ENCODE measurements around the gene CST7.

Gene CST7

DNA sequence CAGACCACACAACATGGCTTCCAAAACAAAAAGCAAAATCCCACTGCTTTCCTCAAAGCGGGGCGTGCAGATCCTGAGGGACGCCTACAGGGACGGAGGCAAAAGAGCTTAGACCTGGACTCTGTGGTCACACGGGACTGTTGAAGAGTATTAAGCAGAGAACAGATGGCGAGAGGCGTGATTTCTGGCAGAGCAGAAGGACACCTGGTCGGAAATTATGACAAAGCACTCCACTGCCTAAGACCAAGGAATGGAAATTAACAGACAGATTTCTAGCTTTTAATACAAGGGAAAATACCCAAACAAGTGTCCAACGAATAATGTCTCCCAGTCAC, 15.4 kb downstream of the CST7 start:
- no peak for DNase-seq (ENCODE audit: low read depth)

GRCh38 chr20:24965065-24965919, 16.2 kb downstream of the CST7 start:
- no peak for DNase-seq (ENCODE audit: low read depth)

DNA sequence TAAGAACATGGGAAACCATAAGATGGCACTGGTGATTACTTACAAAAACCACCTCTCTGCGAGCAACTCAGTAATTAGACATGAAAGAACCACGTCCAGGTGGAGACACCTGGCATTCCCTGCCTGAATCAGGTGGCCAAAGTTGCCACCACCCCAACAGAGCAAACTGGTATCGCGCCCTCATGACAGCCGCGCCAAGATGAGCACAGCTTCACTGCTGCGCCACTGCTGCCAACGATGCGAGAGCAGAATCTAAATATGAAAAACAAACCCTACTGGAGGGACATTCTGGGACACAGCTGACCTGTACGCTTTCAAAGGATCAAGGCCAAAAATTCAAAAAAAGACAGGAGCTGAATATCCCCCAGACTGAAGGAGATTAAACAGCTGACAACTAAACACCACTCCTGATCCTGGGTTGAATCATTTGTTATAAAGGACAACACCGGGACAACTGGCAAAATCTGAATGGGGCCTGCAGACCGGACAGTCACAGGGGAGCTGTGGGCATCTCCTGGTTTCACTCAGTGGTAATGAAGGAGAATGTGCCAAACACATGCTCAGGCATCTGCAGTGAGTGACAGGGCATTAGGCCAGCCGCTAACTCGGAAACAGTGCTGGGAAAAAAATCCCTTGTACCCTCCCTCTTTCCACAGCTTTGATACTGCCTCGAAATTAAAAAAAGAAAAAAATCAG, 17.4 kb downstream of the CST7 start:
- no peak for DNase-seq (ENCODE audit: low read depth)

GRCh38 chr20:24968278-24968800, 19.3 kb downstream of the CST7 start:
- no peak for DNase-seq (ENCODE audit: low read depth)

DNA sequence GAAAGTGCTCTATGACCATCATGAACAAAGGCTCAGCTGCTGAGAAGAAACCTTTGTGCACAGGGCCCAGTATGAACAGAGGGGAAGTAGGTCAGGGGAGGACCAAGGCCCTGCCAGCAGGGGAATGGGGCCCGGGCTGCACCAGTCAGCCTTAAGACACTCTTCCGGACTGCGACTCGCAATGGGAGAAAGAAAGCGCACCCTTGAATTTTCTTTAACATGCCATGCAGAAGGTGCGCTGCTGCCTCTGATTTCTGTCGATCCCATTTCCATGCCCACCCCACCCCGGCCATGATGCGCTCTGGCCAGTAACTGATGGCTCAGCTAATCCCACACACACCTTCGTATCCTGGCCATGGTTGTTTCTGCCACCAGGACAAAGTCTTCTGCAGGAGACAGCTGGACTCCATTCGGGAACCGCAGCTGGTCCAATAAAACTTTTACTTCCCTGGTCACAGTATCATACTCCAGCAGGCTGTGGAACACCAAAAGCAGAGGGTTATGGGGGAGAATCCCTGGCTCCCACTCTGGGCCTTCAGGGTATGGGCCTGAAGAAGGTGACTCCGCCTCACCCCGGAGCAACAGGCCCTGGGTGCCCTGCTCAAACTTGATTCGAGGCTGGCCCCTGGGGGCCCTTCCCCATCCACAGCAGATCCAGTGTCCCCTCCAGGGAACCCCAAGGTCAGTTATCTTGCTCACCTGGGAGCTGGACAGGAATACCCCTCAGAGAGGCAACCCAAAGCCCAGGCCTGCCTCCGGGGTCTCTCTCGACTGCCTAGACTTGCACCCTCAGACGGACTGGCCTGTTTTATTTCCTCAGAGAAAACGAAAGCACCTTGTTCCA, 20.3 kb downstream of the CST7 start:
- DNase-seq (ENCODE audit: low read depth), result no peak

DNA sequence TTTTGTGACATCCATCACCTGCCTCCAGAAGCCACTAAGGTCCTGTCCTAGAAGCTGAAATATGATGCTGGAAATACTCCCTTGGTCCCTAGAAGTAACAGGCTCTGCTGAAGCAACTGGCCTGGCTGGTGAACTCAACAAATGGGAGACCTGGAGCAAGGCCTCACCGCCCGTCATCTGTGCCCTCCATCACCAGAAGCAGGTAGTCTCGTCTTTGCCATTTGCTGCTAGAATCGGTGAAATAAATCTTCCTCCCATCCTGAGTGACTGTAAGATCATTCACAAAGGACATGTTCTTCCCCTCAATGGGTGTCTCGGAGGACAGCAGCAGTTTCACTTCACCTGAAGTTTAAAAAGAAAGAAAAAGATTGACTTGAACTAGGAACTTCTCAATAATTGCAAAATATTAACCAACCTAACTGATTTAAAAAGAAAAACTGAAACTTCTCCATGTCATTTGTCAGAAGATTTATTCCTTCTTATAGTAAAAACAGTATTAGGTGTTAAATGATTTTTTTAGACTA, 21.0 kb downstream of the CST7 start:
- DNase-seq (ENCODE audit: low read depth), result no peak

DNA sequence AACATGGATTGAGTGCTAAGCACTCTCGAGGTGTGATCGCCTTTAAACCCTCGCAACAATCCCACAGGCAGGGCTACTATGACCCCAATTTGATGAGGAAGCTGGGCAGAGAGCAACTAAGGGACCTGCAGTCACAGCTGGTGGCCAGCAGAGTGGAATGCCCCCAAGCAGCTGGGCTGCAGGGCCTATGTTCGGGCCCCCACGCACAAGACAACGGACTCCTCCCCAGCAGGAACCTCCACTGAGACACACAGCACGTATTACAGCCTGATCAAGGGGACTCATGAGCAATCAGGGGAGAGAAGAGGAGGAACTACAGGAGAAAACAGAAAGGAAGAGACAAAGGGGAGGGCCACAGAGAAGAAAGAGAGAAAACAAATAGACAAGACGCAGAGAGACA, 21.7 kb downstream of the CST7 start:
- DNase-seq (ENCODE audit: low read depth), result no peak

- no peak for DNase-seq (ENCODE audit: low read depth)
These were observed 22.5 kb downstream of the CST7 start for GRCh38 chr20:24971376-24972101.

DNA sequence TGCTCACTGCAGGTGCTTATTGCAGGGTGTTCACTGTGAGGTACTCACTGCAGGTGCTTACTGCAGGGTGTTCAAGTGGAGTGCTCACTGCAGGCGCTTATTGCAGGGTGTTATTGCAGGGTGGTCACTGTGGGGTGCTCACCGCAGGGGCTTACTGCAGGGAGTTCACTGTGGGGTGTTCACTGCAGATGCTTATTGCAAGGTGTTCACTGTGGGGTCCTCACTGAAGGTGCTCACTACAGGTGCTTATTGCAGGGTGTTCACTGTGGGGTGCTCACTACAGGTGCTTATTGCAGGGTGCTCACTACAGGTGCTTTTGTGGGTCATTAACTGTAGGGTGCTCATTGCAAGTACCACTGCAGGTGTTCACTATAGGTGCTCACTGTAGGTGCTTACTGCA, 23.3 kb downstream of the CST7 start:
- DNase-seq (ENCODE audit: low read depth), result no peak

DNA sequence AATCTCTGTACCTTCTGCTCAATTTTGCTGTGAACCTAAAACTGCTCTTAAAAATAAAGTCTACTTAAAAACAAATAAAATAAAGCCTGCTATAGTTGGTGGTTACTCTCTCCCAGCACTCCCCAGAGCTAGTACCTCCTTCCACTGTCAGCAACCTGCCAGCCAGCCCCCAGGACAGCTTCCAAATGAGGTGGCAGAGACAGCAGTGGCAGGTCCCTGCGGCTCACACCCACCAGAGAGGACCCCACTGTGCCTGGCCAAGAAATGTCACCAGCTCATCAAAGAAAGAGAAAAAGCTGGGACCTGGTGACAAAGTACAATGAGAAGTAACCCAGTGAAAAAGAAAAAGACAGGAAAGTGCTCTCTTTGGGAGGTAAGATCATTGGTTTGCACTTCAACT, 28.3 kb downstream of the CST7 start:
- no peak for DNase-seq (ENCODE audit: low read depth)

DNA sequence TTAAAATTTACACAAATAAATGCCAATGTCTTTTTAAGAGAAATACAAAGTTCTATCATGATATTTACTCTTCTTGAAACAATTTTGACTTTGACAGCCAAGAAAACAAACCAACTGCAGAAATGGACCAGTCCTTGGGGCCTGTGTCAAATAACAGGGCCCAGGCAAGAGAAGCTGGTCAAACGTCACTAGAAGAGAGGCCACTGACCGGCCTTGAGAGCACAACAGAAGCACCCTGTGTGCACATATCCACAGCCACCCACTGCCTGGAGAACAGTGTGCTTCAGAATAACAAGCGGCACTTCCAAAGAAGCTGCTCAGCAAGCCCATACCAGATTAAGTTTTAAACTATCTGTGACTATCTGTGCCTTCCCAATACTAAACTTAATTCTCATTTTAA, 28.7 kb downstream of the CST7 start:
- DNase-seq (ENCODE audit: low read depth), result no peak

DNA sequence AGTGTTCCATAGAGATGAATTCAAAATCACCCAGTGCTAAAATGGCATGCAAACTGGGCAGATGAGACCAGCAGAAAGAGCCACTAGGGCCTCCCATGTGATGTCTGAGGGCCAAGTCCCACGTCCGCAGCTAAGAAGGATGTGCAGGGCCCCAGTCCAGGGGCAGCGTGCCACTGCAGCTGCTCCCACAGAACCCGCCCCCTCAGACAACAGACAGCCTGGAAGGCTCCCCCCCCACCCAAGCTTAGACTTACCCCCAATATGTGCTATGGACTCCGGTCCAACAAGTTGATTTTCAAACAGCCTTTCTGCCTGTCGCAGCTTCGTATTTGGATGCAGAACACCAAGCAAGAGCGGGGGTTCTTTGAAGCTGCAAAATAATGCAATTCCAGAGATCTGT, 29.4 kb downstream of the CST7 start:
- no peak for DNase-seq (ENCODE audit: low read depth)

DNA sequence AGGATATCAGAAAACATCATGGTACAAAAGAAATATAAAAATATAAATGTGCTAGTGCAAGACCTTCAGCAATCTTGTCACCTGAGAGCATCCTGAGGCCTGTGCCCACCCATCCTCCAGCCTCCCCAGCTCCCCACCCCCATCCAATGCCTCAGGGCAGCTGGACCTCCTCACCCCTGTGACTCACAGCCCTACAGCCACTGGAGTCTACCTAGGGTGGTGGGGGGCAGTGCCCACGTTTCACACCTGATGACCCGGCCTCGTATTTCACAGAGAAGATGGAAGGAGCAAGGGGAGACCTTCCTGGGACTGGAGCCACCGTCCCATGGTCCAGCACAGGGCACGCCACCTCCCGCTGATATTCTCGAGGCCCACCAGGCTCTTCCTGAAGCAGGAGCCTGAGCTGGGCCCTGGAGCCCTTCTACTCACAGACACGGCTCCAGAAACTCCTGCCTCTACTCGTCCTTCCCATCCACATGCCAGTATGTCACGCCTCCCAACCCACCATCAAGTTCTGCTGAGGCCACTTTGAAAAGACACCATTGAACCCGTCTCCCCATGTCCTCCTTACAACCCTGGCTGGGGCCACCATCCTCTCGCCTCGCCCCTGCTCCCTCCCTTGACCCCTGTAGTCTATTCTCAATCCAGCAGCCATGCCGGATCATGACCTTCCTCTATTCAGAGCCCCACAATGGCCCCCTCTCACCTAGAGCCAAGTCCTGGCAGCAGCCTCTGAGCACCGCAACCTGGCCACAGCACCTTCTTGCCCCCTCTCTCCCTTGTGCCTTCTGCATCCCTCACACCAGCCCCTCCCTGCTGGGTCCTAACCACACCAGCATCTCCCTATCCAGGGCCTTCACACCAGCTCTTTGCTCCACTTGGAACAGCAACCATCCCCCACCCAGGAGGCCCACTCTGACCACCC, 30.2 kb downstream of the CST7 start:
- DNase-seq (ENCODE audit: low read depth), result no peak

DNA sequence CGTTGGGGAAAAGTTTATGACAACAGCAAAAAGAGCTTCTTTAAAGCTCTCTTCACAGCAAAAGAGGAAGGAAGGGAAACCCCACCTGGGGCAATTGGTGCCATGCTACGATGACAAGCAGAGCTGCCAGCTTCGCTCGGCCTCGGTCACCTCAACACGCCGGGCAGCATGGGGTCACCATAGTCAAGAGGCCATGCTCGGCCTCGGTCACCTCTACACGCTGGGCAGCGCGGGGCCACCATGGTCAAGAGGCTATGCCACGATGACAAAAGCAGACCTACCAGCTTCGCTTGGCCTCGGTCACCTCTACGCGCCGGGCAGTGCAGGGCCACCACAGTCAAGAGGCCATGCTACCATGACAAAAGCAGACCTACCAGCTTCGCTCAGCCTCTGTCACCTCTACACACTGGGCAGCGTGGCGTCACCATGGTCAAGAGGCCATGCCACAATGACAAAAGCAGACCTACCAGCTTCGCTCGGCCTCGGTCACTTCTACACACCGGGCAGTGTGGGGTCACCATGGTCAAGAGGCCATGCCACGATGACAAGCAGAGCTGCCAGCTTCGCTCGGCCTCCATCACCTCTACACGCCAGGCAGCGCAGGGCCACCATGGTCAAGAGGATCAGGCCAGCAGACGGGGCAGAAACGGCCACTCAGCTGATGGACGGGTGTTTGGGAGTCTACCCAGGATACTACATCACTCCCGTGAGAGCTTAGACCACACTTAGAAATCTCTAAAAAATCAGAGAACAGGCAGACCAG, 31.4 kb downstream of the CST7 start:
- no peak for DNase-seq (ENCODE audit: low read depth)

DNA sequence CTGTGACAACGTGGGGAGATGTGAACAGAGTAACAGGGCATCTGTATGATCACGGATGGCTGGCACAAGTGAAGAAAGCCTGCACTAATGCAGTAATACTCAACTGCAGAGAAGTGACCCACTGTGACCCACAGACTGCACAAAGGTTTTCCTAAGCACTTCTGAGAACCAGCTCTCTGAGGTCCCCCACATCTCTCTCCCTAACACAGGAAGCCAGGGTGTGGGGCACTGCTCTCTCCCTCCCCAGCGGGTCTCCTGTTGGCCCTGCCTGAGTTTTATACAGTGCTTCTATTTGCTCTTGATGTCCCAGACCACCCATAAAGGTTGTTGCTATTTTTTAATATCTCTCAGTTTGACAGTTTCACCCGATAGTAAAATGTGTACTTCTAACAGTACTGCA, 32.2 kb downstream of the CST7 start:
- DNase-seq (ENCODE audit: low read depth), result no peak

- DNase-seq (ENCODE audit: low read depth), result no peak
These were observed 32.7 kb downstream of the CST7 start for GRCh38 chr20:24981790-24982189.

- DNase-seq (ENCODE audit: low read depth), result no peak
These were observed 34.8 kb downstream of the CST7 start for GRCh38 chr20:24983896-24984295.

DNA sequence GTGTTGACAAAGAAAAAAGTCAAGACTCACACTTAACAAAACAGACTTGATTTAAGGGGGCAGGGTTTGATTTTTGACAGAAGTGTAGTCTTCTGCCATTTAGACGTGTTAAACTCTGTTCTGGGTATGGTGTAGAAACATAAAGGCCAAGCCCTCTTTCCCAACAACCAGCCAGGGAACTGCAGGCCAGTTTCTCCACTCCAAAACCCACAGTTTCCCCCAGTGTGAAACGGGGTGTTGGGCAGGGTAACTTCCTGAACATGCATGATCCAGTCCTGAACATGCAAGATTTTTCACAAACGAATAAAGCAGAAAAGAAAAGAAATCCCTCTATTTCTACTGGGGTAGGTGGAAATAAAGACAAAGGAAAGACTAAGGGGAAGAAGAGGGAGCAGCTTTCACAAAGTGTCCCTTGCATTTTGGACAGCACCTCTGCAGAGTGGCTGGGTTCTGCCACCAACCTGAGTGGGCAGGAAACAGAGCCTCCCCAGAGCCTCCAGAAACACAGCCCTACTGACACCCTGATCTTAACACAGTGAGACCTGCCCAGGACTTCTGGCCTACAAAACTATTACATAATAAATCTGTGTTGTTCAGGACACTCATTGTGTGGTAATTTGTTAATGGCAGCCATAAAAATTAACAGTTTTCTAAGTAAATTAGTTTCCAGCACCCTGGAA, 36.0 kb downstream of the CST7 start:
- DNase-seq (ENCODE audit: low read depth), result no peak

DNA sequence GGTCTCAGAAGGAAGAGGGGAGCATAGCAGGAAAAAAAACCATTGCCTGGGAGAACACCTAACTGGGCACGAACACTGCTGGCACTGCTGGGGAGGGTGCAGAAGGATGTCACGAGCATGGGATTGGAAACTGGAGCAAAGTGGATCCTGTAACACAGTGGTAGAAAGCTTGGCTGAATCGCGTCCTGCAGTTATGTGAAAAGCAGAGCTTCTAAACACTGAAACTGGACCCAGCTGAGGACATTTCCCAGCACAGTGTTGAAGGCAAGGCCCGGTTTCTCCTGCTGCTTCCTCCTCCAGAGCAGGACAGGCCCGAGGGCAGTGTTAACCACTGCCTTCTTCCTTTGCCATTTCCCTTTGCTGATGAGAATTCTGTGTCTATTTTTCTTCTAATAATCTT, 36.7 kb downstream of the CST7 start:
- no peak for DNase-seq (ENCODE audit: low read depth)

Data from HS-5 (cell line).